ENCODE data around the gene PARD3B.

The PARD3B gene

GRCh38 chr2:205405194-205405593 lies 859.9 kb downstream of the PARD3B start:
- no peak for DNase-seq (ENCODE audit: low spot score)

GRCh38 chr2:205405752-205406151 lies 860.5 kb downstream of the PARD3B start:
- DNase-seq (ENCODE audit: low spot score) = no peak

- no peak for DNase-seq (ENCODE audit: low spot score)
These were observed 862.7 kb downstream of the PARD3B start for GRCh38 chr2:205407984-205408383.

GRCh38 chr2:205408696-205409095 lies 863.4 kb downstream of the PARD3B start:
- no peak for DNase-seq (ENCODE audit: low spot score)

- DNase-seq (ENCODE audit: low spot score) = no peak
These were observed 864.1 kb downstream of the PARD3B start for GRCh38 chr2:205409411-205409810.

- no peak for DNase-seq (ENCODE audit: low spot score)
These were observed 866.3 kb downstream of the PARD3B start for GRCh38 chr2:205411558-205411957.

GRCh38 chr2:205424326-205424725 lies 879.1 kb downstream of the PARD3B start:
- no peak for DNase-seq (ENCODE audit: low spot score)

GRCh38 chr2:205425102-205425501 lies 879.8 kb downstream of the PARD3B start:
- DNase-seq (ENCODE audit: low spot score) = no peak

GRCh38 chr2:205427112-205427511 lies 881.8 kb downstream of the PARD3B start:
- no peak for DNase-seq (ENCODE audit: low spot score)

- DNase-seq (ENCODE audit: low spot score) = no peak
These were observed 883.5 kb downstream of the PARD3B start for GRCh38 chr2:205428811-205429210.

- no peak for DNase-seq (ENCODE audit: low spot score)
These were observed 890.7 kb downstream of the PARD3B start for GRCh38 chr2:205435970-205436369.

GRCh38 chr2:205438241-205438640 lies 893.0 kb downstream of the PARD3B start:
- DNase-seq (ENCODE audit: low spot score) = no peak

- DNase-seq (ENCODE audit: low spot score) = no peak
These were observed 894.3 kb downstream of the PARD3B start for GRCh38 chr2:205439621-205440020.

GRCh38 chr2:205441524-205441923 lies 896.2 kb downstream of the PARD3B start:
- DNase-seq (ENCODE audit: low spot score) = no peak

GRCh38 chr2:205448189-205448588 lies 902.9 kb downstream of the PARD3B start:
- no peak for DNase-seq (ENCODE audit: low spot score)

GRCh38 chr2:205451901-205452512 lies 906.7 kb downstream of the PARD3B start:
- DNase-seq (ENCODE audit: low spot score) = no peak

- no peak for DNase-seq (ENCODE audit: low spot score)
These were observed 907.9 kb downstream of the PARD3B start for GRCh38 chr2:205453202-205453601.

- no peak for DNase-seq (ENCODE audit: low spot score)
These were observed 911.4 kb downstream of the PARD3B start for GRCh38 chr2:205456682-205457081.

GRCh38 chr2:205460217-205460616 lies 914.9 kb downstream of the PARD3B start:
- no peak for DNase-seq (ENCODE audit: low spot score)

- DNase-seq (ENCODE audit: low spot score) = no peak
These were observed 915.9 kb downstream of the PARD3B start for GRCh38 chr2:205461169-205461568.

GRCh38 chr2:205461678-205462665 lies 916.7 kb downstream of the PARD3B start:
- DNase-seq (ENCODE audit: low spot score) = no peak

GRCh38 chr2:205462681-205463345 lies 917.5 kb downstream of the PARD3B start:
- no peak for DNase-seq (ENCODE audit: low spot score)

Measured in CD4-positive, alpha-beta T cell treated with Interleukin-2 at 100 ng/mL for 4 hours (primary cell).